HG02763 (cell line): ENCODE measurements around the gene PAFAH1B1.
"Not testable (repeated sequence)": the region's sequence is repeated elsewhere in the genome, so short reads cannot be mapped to it uniquely, and the experiment has no call there.

ENCODE experiments used
- ATAC-seq: cut with Tn5 transposase; IDR thresholded peaks from one replicate; pipeline ENCODE4 v1.9.1; 2021; ENCODE audit warnings: mild to moderate bottlenecking, moderate library complexity; ENCODE audit not compliant: unreplicated experiment

The PAFAH1B1 gene

DNA sequence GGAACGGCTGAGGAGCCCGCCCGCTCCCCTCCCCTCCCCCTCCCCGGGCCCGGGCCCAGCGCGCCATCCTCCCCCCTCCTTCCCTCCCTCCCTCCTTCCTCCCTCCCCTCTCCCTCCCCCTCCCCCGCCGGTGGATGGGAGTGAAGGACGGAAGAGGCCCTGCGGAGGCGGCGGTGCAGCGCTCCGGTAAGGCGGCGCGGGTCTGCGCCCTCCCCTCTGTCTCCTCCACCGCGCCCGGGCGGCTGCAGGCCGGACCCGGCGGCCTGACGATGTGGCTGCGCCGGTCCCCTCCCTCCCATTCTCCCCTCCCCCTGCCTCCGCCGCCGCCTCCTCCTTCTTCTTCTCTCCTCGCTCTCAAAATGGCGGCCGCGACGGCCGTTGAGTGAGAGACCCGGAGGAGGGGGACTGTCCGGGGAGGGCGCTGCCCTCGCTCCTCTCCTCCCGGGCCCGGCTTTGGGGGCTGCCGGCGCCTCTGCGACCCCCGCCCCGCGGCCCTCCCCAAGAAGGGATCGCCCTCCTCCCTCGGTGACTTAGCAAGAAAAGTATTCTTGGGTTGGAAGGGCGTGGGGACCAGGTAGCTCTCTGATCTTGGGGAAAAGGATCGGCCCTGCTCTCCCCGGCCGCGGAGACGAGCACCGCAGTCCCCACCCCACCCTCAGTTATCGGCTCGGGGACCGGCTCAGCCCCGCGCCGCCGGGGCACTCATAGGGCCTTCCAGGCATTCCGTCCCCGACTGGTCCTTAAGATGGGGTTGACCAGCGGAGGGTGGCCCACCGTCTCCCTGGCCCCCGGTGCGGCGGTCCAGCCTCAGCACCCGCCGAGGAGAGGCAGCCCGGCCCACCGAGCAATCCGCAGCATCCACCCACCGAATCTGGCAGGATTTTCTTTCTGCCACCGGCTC, 617 bp downstream of the PAFAH1B1 start:
- peak; percentile 49 for ATAC-seq

DNA sequence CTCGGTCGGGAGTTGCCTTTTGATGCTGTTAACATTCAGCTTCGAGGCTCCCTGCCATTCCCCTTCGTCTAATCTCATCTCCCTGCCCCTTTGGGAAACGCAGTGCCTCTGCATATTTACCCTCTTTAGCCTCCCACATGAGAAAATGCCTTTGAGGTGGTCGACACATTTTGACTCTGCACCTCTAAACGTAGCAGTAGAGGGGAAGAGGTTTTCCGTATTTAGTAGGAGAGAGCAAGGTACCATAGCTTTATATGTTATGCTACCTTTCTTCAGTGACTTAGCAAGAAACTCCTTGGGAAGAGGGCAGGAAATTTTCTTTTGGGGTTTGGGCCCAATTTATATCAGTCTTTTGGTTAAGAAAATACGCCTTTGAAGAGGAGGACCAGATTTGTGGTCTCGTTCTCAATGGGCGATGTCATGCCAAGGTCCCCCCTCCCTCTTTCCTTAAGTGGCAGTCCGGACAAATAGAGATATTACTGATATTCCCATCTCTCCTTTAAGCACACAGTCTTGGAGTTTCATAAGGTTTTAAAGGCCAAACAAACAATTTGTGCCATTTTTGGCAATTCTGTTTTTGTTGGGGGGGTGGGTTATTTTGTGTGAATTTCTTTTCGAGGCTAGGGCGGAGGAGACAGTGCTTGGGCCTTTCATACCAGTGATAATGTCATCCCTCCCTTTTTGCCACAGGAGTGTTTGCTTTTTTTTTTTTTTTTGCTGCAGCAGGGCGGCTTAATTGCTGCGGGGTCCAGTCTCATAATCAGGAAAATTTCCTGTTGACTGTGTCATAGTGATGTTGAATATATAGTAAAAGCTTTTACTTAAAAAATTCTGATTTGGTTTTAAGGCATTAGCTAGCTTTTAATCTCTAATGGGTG, 1.5 kb downstream of the PAFAH1B1 start:
- ATAC-seq, result no peak

DNA sequence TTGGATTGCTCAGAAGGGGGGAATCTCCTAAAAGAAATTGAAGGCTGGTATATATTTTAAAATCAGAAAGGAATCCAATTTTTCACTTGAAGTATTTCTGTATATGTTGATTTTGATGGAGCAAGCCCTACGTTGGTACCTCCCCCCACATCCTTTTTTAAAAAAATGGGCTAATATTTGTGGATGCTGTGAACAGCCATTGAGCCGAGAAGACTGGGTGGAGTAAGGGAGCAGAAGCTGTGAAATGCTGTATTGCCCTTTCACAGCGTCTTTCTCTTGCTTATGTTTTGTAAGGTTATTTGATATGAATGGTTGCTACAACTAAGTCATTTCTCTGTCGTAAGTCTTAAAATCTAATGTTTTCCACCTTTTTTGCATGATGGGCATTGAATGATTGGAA, 2.3 kb downstream of the PAFAH1B1 start:
- ATAC-seq, result no peak

DNA sequence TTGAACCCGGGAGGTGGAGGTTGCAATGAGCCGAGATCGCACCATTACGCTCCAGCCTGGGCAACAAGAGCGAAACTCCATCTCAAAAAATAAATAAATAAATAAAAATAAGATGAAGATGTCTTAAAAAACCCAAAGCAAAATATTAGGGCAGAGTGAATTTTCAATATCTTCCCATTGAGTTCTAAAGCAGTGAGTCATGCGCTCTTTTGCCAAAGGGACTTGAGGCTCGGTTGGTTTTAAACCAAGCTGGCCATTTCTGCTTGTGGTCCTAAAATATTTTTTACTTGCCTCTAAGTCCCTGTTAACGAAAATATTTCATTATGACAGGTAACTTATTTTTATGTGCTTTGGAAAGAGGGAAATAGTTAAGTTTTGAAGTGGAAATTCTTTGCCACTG, 4.7 kb downstream of the PAFAH1B1 start:
- no peak for ATAC-seq

DNA sequence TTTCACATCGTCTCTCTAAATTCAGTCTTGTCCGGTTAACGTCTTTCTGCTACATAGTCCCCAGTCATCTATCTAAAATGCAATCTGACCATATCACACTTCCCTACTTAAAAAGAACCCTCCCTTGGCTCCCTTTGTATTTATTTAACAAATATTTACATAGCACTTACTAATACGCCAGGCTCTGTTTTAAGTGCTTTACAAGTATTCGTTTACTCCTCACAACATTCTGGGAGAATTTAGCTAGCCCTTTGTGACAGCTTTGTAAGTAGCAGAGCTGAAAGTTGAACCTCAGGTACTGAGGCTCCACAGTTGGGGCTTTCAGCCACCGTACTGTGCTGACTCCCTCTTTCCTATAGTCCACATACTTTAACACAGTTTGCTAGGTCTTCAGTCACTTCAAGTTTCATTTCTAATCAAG, 9.2 kb downstream of the PAFAH1B1 start:
- ATAC-seq, result no peak

DNA sequence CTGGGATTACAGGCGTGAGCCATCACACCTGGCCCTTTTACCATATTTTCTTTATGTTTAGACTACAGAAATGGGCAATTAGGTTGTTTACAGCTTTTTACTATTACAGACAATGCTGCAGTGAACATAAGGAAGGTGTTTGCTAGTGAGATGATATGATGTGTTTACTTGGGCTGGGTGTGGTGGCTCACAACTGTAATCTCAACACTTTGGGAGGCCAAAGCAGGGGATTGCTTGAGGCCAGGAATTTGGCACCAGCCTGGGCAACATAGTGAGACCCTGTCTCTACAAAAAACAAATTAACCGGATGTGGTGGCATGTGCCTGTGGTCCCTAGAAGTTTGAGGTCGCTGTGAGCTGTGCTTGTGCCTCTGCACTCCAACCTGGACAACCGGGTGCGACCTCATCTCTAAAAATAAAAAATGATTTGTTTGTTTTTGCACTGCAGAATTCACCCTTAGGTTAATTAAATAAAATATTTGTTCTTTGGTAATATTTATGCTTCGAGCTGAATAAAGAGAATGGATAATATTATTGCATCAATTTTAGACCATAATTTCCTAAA, 15.0 kb downstream of the PAFAH1B1 start:
- ATAC-seq, result no peak

DNA sequence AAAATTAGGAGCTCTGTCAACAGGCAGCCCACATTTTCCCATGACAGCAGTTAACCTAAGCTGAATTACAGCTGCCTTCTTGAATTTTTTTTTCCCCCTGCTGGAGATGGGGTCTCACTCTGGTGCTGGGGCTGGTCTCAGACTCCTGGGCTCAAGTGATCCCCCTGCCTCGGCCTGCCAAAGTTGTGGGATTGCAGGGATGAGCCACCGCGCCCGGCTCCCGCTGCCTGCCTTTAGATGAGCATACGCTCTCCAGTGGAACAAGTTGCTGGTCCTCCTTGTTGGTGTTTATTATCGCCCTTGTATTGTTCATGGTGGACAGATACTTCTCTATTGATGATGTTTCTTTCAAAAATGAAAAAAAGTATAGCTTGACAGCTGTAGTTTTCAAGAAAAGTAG, 15.6 kb downstream of the PAFAH1B1 start:
- no peak for ATAC-seq

DNA sequence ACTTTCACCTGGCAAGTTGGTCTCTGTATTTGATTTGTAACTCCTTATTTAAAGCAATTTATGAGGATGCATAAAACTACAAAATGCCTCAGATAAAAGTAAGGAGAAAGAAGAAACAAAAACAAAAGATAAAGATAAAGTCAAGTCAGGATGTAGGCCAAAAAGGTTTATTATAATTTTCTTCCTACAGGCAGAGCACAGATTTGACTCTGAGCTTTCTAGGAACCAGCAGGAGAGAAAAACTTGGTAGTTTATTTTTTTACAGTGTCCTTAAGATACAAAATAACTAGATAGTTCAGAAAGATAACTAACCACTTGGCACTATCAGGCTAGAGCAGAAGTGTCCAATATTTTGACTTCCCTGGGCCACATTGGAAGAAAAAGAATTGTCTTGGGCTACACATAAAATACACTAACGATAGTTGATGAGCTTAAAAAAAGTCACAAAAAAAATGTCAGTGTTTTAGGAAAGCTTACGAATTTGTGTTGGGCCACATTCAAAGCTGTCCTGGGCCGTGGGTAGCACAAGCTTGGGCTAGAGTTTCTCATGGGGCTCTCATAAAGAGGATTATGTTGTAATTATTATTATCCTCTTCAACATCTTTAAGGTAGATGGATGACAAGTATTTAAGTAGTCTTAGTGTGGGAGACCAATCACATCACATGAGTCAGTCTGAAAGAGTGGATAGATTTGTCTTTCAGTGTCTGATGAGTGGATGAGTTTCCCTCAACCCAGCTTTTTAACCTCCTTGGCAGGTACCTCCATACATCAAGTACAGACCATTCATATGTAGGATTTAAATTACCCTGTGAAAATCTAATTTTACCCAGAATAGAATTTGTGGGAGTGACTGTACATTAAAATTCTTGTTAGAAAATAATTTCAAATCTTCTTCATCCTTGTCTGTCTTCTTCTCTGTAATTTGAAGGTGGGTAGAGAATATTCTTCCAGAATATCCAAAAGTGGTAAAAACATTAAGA, 17.0 kb downstream of the PAFAH1B1 start:
- no peak for ATAC-seq

DNA sequence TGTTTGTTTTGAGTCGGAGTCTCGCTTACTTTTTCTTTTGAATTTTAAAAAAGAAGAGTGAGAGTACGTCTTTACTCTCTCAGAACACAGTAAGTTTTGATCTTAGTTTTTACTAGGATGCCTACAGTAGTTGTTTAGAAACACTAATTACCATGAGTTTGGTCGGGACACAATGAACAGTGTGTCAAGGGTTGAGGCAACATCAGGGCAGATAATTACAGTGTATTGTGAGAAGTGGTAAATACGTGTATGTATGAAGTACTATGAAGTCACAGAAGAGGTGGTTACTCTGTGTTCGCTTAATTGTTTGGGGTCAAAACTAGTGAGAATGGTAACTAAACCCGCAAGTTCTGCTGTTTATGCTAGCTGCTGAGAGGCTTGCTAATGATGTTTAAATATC, 18.2 kb downstream of the PAFAH1B1 start:
- ATAC-seq, result no peak

DNA sequence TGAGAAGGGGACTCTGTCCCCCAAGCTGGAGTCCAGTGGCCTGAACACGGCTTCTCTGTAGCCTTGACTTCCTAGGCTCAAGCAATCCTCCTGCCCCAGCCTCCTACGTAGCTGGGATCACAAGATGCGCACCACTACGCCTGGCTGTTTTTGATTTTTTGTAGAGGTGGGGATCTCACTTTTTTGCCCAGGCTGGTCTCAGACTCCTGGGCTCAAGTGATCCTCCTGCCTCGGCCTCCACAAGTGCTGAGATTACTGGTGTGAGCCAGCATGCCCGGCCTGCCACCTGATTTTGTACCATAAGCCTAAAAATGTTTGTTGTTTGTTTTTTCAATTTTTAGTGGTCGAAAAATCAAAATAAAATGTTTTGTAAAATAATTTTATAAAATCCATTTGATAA, 19.2 kb downstream of the PAFAH1B1 start:
- no peak for ATAC-seq

DNA sequence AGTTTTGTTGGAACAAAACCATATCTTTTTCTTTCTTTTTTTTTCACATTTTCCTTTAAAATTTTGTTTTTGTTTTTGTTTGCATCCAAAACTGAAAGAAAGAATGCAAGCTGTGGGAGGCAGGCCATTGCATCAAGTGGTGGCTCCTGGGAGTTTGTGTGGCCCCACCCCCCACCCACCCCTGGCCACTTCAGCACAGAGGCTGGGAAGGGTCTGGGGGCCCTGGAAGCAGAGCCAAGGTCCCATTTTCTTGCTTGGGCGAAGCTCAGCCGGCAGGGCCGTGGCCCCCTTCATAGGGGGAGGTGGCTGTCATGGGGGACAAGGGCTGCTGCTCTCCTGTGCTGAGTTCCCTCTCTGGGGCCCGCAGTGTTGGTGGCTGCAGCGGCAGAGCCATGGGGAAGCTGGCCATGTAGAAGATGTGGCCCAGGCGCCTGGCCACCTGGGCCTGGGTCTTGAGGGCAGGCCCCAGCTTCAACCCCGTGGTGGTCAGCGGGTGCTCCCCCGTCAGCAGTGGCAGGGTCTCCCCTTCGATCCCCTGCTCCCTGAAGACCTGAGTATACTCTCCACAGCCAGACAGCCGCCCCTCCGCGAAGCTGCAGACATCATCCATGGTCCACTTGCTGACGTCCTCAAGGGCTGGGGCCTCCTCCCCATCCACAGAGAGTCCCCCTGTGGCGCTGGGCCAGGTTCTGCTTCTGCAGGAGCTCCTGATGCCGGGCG, 19.8 kb downstream of the PAFAH1B1 start:
- ATAC-seq, result no peak

DNA sequence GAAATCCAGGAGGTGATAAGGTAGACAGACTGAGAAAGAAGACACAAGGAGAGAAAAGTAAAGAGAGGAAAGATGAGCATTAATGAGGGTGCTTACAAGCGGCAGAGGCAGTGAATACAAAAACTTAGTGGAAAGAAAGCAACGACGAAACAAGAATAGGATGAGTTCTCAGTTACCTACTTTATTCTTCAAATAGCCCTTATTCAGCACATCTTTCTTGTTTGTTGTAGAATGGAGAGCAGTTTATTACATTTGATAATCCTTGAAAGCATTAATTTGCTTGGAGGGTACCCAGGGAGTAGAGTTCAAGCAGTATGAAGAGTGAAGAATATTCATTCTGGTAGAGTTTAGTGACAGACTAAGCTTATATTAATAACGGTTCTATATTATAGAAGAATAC, 22.4 kb downstream of the PAFAH1B1 start:
- no peak for ATAC-seq

DNA sequence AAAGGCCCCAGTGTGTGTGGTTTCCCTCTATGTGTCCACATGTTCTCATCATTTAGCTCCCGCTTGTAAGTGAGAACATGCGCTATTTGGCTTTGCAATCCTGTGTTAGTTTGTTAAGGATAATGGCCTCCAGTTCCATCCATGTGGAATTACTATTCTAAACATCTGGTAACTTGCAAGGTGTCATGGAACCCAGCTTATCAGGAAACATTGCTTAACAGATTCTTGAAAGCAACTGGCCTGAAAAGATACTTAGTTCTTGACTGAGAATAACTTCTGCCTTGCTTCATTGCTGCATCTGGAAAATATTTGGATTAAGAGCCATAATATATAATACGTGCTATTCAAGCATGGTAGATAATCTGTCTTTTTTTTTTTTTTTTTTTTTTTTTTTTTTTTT, 27.8 kb downstream of the PAFAH1B1 start:
- ATAC-seq, result no peak

DNA sequence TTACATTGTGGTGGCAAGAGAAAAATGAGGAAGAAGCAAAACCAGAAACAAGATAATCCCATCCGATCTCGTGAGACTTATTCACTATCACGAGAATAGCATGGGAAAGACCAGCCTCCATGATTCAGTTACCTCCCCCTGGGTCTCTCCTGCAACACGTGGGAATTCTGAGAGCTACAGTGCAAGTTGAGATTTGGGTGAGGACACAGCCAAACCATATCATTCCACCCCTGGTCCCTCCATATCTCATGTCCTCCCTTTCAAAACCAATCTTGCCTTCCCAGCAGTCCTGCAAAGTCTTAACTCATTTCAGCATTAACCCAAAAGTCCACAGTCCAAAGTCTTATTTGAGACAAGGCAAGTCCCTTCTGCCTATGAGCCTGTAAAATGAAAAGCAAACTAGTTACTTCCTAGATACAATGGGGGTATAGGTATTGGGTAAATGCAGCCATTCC, 28.5 kb downstream of the PAFAH1B1 start:
- ATAC-seq, result not testable (repeated sequence)

DNA sequence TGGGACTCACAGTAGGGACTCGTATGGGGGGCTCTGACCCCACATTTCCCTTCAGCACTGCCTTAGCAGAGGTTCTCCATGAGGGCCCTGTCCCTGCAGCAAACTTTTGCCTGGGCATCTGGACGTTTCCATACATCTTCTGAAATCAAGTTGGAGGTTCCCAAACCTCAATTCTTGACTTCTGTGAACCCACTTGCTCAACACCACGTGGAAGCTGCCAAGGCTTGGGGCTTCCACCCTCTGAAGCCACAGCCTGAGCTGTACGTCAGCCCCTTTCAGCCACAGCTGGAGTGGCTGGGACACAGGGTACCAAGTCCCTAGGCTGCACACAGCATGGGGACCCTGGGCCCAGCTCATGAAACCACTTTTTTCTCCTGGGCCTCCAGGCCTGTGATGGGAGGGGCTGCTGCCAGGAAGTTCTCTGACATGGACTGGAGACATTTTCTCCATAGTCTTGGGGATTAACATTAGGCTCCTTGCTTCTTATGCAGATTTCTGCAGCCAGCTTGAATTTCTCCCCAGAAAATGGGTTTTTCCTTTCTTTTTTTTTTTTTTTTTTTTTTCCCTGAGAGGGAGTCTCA, 29.4 kb downstream of the PAFAH1B1 start:
- not testable (repeated sequence) for ATAC-seq

DNA sequence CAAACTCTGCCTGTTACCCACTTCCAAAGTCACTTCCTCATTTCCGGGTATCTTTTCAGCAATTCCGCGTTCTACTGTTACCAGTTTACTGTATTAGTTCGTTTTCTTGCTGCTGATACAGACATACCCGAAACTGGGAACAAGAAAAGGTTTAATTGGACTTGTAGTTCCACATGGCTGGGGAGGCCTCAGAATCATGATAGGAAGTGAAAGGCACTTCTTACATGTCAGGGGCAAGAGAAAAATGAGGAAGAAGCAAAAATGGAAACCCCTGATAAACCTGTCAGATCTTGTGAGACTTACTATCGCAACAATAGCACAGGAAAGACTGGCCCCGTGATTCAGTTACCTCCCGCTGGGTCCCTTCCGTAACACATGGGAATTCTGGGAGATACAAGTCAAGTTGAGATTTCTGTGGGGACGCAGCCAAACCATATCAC, 30.9 kb downstream of the PAFAH1B1 start:
- no peak for ATAC-seq

DNA sequence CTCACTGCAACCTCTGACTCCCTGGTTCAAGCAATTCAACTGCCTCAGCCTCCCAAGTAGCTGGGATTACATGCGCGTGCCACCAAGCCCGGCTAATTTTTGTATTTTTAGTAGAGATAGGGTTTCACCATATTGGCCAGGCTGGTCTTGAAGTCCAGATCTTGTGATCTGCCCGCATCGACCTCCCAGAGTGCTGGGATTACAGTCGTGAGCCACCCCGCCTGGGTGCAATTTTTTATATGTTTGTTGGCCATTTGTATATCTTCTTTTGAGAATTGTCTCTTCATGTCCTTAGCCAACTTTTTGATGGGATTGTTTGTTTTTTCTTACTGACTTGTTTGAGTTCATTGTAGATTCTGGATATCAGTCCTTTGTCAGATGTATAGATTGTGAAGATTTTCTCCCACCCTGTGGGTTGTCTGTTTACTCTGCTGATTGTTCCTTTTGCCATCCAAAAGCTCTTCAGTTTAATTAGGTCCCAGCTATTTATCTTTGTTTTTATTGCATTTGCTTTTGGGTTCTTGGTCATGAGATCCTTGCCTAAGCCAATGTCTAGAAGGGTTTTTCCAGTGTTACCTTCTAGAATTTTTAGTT, 33.3 kb downstream of the PAFAH1B1 start:
- not testable (repeated sequence) for ATAC-seq

DNA sequence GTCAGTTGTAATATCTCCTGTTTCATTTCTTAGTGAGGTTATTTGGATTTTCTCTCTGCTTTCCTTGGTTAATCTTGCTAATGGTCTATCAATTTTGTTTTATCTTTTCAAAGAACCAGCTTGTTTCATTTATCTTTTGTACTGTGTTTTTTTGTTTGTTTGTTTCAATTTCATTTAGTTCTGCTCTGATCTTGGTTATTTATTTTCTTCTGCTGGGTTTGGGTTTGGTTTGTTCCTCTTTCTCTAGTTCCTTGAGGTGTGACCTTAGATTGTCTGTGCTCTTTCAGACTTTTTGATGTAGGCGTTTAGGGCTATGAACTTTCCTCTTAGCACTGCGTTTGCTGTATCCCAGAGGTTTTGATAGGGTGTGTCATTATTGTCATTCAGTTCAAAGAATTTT, 35.5 kb downstream of the PAFAH1B1 start:
- ATAC-seq, result not testable (repeated sequence)

DNA sequence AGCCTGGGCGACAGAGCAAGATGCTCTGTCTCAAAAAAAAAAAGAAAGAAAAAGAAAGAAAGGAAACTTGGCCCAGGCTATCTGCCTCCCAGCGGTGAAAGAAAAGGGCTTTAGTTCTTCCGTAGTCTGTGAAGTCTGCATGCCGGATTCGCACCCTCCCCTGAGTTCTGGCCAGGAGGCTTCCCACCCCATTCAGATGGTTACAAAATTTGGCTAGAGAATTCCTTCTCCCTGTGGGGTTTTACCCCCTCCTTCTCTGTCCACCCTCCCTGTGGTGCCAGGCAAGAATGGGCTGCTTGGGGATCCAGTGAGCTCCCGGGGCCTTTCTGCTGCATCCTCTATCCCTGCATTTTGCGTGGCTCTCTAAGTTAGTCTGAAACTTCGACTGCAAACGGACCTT, 37.8 kb downstream of the PAFAH1B1 start:
- ATAC-seq, result no peak
